ENCODE measurements around the gene BUD23.

The BUD23 gene

DNA sequence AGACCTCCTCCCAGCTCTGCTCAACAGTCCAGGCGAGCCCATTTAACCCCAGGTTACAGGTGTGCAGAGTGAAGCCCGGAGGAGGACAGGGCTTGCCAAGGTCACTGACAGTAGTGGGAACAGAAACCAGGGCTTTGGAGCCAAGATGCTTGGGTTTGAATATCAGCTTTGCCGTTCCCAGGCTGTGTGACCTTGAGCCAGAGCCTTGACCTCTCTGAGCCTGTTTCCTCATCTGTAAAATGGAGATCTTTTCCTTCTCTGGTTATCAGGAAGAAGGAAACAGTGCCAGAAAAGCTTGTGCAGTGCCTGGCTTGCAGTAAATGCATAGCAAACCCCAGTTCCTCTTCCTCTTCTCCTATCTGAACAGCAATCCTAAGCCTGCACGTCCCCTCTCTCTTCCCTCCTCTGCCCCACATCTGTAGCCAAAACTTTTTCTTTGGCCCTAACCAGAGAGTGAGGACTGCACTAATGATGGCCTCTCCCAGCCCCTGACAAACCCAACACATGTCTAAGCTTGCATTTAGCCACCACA, 37.7 kb upstream of the BUD23 start:
- TF ChIP-seq CTCF (conservative IDR thresholded peaks at IDR 0.05; ENCODE audit: control insufficient read depth, insufficient read depth, low read depth, low read length): no peak
- no peak overlapping the region for H3K4me3 ChIP-seq (ENCODE audit: control insufficient read depth, low read depth, low read length)
- DNase-seq (ENCODE audit: low read depth): no peak

DNA sequence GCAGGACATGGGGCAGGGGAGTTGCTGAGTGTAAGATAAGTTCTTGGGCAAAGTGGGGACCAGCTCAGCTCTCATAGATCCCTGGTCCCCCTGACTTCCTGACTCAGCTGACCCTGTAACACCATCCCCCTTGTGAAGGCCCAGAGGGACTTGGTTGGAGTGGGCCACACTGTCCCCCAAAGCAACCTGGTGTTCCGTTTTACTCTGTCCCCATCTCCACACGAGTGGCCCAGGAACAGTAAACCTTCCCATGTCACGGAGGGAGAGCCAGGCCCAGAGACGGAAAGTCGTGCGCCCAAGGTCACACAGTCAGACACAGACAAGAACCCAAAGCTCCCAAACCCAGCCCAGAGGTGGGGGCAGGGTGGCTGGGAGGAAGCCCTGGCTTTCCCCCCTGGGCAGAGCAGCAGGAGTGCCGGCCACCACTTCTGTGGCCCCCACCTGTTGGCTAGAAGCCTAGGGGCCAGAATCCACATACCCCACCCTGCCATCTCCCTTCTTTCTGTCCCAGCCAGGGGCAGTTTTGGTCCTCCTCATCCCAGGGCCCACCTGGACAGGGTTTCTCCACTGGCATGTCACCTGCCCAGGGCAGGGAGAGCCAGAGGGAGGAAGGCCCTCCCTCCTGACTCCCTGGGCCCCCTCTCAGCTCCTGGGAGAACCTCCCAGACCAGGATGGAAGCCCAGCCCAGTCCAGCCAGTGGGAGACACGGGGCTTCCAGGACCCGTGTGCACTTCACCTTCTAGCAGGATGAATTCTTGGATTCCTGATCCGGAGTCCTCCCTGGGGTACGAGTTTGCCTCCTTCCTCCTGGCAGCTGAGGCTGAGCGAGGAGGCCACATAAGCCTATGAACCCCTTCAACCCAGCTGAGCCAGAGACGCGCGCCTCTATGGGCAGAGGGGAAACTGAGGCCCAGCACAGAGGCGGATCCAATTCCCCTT, 36.3 kb upstream of the BUD23 start:
- TF ChIP-seq CTCF (conservative IDR thresholded peaks at IDR 0.05; ENCODE audit: control insufficient read depth, insufficient read depth, low read depth, low read length): no peak
- H3K4me3 ChIP-seq (ENCODE audit: control insufficient read depth, low read depth, low read length): no peak overlapping the region
- DNase-seq (ENCODE audit: low read depth): no peak

DNA sequence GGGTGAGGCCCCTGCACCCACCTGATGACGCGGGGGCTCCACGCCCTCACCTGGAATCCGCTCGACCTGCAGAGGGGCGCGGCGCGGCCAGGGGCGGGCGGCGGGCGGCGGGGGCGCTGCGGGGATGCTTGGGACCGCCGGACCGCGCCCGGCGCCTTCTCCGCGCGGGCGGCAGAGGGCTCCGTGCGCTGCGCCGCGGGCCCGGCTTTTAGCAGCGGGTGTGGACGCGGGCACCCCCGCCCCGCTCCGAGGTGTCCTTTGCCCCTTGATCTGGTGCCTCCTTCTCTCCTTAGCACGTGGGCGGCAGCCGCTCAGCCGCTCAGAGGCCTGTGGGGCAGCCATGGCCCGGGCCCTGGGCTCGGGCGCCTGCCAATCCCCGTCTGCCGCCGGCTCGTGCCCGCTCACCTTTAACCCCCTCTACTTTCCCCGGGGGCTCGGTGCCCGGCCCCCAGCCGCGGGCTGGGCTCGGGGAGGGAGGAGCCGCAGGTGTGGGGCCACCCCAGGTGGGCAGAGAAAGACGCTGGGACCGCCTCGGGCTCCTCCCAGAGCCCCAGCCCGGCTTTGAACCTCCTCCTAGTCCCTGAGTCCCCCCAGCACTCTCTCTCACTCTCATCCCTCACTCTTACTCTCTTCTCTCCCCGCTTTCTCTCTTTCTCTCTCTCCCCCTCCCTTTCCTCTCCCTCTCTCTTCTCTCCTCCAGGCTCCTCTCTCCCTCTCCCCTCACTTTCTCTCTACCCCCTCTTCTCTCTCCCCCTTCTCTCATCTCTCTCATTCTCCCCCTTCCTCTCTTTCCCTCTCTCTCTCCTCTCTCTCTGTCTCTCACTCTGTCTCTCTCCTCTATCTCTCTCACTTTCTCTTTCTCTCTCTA, 35.4 kb upstream of the BUD23 start:
- TF ChIP-seq CTCF (conservative IDR thresholded peaks at IDR 0.05; ENCODE audit: control insufficient read depth, insufficient read depth, low read depth, low read length): no peak
- no peak for DNase-seq (ENCODE audit: low read depth)
- H3K4me3 ChIP-seq (ENCODE audit: control insufficient read depth, low read depth, low read length): no peak overlapping the region

GRCh38 chr7:73648593-73649332, 34.6 kb upstream of the BUD23 start:
- TF ChIP-seq CTCF (conservative IDR thresholded peaks at IDR 0.05; ENCODE audit: control insufficient read depth, insufficient read depth, low read depth, low read length): no peak

DNA sequence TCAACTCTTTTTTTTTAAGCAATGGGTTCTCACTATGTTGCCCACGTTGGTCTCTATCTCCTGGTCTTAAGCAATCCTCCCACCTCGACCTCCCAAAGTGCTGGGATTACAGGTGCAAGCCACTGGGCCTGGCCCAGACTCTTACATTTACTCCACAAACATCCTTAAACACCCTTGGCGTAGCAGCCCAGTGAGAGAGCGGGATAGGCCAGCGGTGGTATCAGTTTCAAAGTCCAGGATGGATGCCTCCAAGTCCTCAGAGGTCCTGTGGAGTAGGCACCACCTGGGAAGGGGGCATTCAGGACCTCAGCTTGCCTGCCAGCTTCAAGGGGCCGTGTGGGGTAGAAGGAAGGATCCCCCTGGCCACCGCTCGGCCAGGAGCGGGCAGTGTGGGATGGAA, 33.8 kb upstream of the BUD23 start:
- no peak overlapping the region for H3K4me3 ChIP-seq (ENCODE audit: control insufficient read depth, low read depth, low read length)
- DNase-seq (ENCODE audit: low read depth): no peak
- no peak for TF ChIP-seq CTCF (conservative IDR thresholded peaks at IDR 0.05; ENCODE audit: control insufficient read depth, insufficient read depth, low read depth, low read length)

More at GRCh38 chr7:73648593-73649332, 34.6 kb upstream of the BUD23 start:
- no peak for DNase-seq (ENCODE audit: low read depth)
- no peak overlapping the region for H3K4me3 ChIP-seq (ENCODE audit: control insufficient read depth, low read depth, low read length)

DNA sequence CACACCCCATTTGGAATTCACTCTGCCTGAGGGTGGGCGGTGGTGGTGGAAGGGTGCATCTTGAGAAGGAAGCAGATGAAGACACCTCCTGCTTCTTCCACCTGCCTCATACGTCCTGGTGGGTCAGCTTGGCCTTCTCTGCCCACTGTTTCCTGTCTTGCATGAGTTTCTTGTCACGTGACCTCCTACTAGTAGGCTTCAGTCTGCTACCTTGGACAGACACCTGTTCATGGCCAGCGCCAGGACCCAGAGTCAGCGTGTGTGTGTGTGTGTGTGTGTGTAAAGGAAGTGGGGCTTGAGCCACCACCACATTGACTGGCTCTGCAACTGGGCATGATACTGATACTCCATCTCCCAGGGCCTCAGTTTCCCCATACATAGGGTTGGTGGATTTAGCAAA, 32.9 kb upstream of the BUD23 start:
- no peak for DNase-seq (ENCODE audit: low read depth)
- H3K4me3 ChIP-seq (ENCODE audit: control insufficient read depth, low read depth, low read length): no peak overlapping the region
- TF ChIP-seq CTCF (conservative IDR thresholded peaks at IDR 0.05; ENCODE audit: control insufficient read depth, insufficient read depth, low read depth, low read length): no peak

Measured in fibroblast of mammary gland (primary cell).